AG10803 (cell line): ENCODE measurements around the gene CTDP1.
"Not testable (repeated sequence)": the region's sequence is repeated elsewhere in the genome, so short reads cannot be mapped to it uniquely, and the experiment has no call there.

ENCODE experiments used
- DNase-seq: peaks from one replicate; pipeline ENCODE4 v3.0.0; 2010; ENCODE audit warnings: low read depth
- H3K4me3 ChIP-seq: 2 replicates; pipeline ENCODE4 v1.5.1; 2011; ENCODE audit warnings: mild to moderate bottlenecking, low read length, control low read depth
- CTCF ChIP-seq: conservative IDR thresholded peaks from 2 replicates; pipeline ENCODE4 v1.5.1; 2011; ENCODE audit warnings: mild to moderate bottlenecking, low read length, control low read depth, inconsistent platforms

CTDP1 gene

GRCh38 chr18:79747156-79747845 lies 67.7 kb downstream of the CTDP1 start:
- TF ChIP-seq CTCF, result no peak
- no peak overlapping the region for H3K4me3 ChIP-seq
- DNase-seq, result no peak

- DNase-seq, result no peak
- H3K4me3 ChIP-seq, result no peak overlapping the region
- TF ChIP-seq CTCF, result no peak
These were observed 68.9 kb downstream of the CTDP1 start for GRCh38 chr18:79748321-79749180.

- no peak for DNase-seq
- no peak for TF ChIP-seq CTCF
- no peak overlapping the region for H3K4me3 ChIP-seq
These were observed 69.9 kb downstream of the CTDP1 start for GRCh38 chr18:79749251-79750191.

GRCh38 chr18:79750980-79751571 lies 71.5 kb downstream of the CTDP1 start:
- TF ChIP-seq CTCF, result no peak
- DNase-seq, result no peak
- H3K4me3 ChIP-seq, result no peak overlapping the region

- not testable (repeated sequence) for H3K4me3 ChIP-seq, DNase-seq
These were observed 72.4 kb downstream of the CTDP1 start for GRCh38 chr18:79751918-79752578.

GRCh38 chr18:79752946-79753345 lies 73.3 kb downstream of the CTDP1 start:
- H3K4me3 ChIP-seq, DNase-seq: not testable (repeated sequence)

- no peak for TF ChIP-seq CTCF
- H3K4me3 ChIP-seq, result no peak overlapping the region
- DNase-seq, result no peak
These were observed 73.8 kb downstream of the CTDP1 start for GRCh38 chr18:79753391-79753851.
